ENCODE results near the gene NCAPD3. TPM values are rescaled to one million over a fixed set of nuclear protein-coding genes. Genes with fewer than 3 reads are reported as not detected.

NCAPD3 gene
- total RNA-seq, 2 donors from 2014 or later, result 4.0 to 5.5 TPM

DNA sequence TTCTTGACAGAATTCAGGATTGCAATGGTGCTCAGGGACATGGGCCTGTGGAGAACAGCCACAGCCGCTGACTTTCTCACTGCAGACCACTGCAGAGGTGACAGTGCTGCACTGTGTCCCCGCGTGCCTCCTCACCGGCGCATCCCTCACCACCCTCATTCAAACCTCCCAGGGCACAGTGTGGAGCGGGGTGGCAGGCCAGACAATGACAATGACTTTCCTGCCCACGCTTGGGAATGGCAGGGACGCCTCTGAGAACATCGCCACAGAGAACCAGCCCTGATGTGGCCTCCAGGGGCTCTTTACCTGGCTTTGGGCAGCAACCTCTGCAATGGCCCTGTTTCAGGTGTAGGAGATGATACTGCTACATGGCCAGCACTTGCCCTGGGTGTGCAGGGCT, 65.7 kb downstream of the NCAPD3 start:
- no peak overlapping the region for H3K4me3 ChIP-seq
- no peak overlapping the region for H3K27ac ChIP-seq
- no peaks in the 10 kb centered on the region for H3K27me3 ChIP-seq
- TF ChIP-seq, protein P1, sequence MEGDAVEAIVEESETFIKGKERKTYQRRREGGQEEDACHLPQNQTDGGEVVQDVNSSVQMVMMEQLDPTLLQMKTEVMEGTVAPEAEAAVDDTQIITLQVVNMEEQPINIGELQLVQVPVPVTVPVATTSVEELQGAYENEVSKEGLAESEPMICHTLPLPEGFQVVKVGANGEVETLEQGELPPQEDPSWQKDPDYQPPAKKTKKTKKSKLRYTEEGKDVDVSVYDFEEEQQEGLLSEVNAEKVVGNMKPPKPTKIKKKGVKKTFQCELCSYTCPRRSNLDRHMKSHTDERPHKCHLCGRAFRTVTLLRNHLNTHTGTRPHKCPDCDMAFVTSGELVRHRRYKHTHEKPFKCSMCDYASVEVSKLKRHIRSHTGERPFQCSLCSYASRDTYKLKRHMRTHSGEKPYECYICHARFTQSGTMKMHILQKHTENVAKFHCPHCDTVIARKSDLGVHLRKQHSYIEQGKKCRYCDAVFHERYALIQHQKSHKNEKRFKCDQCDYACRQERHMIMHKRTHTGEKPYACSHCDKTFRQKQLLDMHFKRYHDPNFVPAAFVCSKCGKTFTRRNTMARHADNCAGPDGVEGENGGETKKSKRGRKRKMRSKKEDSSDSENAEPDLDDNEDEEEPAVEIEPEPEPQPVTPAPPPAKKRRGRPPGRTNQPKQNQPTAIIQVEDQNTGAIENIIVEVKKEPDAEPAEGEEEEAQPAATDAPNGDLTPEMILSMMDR (IDR thresholded peaks at IDR 0.05), result no peak
- no peaks in the 10 kb centered on the region for H3K9me3 ChIP-seq
- no peaks in the 10 kb centered on the region for H3K4me1 ChIP-seq
- DNase-seq (ENCODE audit: low spot score), result no peak
- H3K36me3 ChIP-seq, result peaks cover 41% of the 10 kb centered on the region

DNA sequence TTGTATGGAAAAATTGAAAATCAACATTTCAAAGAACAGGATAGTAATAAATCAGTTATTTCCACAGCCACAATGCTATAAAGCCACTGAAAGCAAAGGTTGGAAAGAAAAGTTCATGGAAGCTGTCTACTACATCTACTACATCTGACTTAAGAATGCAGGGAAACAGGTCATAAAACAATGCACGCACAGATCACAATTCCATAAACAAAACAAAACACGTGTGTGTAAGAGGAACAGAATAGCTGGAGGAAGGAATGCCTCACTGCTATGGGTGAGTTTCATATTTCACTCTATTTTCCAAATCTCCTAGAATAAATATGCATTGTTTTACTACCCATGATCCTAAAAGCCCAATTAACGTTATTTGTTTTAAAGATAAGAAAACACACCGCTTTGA, 66.3 kb downstream of the NCAPD3 start:
- H3K36me3 ChIP-seq, result peaks cover 43% of the 10 kb centered on the region
- H3K9me3 ChIP-seq, result no peaks in the 10 kb centered on the region
- no peak overlapping the region for H3K27ac ChIP-seq
- TF ChIP-seq, protein P1 (IDR thresholded peaks at IDR 0.05), result no peak
- DNase-seq (ENCODE audit: low spot score), result no peak
- no peaks in the 10 kb centered on the region for H3K4me1 ChIP-seq
- H3K27me3 ChIP-seq, result no peaks in the 10 kb centered on the region
- H3K4me3 ChIP-seq, result no peak overlapping the region

DNA sequence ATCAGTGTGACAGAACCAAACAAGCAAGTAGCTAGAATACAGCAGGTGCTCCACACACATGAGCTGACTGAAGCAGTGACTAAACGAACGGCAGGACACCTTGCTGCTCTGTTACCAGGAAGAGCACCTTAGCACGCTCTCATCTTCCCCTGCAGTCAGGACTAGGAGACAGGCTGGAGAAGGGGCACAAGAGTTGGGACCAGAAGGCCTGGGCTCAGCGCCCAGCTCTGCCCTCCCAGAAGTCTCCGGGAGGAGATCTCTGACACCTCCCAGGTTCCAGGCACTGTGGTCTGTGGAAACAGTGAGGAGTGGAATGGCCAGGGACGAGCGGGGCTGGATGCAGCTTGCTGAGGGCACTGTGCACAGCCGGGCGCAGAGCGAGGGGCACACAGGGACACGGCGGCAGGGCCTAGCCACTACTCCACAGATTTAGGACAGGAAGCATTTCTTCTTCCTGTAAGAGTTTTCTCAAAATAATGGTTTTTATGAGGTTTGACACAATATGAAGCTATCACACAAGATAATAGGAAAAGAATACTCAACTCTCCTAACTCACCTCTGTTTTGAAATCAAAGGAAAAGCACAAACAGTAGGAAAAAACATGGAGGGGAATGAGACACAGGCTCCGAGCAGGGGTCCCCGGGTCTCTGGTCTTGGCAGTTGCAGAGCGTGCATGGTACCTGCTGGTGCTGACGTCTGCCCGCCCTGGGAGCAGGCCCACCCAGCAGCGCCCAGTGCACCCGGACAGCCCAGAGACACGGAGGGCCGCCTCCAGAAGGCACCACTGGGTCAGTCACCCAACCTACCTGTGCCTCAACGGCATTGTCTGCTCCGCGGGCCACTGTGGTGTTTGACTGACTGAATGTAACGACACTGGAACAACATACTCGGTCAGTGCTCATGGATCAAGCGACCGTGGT, 67.6 kb downstream of the NCAPD3 start:
- H3K9me3 ChIP-seq, result no peaks in the 10 kb centered on the region
- no peak for DNase-seq (ENCODE audit: low spot score)
- H3K4me3 ChIP-seq, result no peak overlapping the region
- H3K27me3 ChIP-seq, result no peaks in the 10 kb centered on the region
- H3K27ac ChIP-seq, result no peak overlapping the region
- TF ChIP-seq, protein P1 (IDR thresholded peaks at IDR 0.05), result no peak
- peaks cover 50% of the 10 kb centered on the region for H3K36me3 ChIP-seq
- H3K4me1 ChIP-seq, result no peaks in the 10 kb centered on the region

DNA sequence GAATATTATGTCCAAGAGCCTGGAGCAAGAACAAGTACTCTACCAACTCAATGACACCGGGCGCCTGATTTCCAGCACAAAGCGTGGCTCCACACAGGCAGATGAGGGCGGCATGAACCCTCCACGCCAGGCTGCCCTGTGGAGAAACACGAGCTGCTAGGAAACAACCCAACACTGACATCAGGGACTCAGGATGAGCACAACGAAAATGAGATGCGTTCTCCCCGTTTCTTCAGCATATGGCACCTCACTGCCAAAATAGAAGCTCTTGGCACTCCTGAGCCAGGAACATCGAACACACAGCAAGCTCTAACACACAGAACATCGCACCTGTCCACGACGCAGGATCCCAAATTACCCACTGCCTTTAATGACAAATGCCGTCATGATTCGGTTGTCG, 68.3 kb downstream of the NCAPD3 start:
- DNase-seq (ENCODE audit: low spot score), result no peak
- Histone ChIP-seq H3K36me3 (peaks cover 50% of the 10 kb centered on the region), H3K4me3 (no peak overlapping the region), H3K4me1 (no peaks in the 10 kb centered on the region), H3K27me3 (no peaks in the 10 kb centered on the region), H3K9me3 (no peaks in the 10 kb centered on the region), H3K27ac (no peak overlapping the region)
- TF ChIP-seq, protein P1 (IDR thresholded peaks at IDR 0.05), result no peak

DNA sequence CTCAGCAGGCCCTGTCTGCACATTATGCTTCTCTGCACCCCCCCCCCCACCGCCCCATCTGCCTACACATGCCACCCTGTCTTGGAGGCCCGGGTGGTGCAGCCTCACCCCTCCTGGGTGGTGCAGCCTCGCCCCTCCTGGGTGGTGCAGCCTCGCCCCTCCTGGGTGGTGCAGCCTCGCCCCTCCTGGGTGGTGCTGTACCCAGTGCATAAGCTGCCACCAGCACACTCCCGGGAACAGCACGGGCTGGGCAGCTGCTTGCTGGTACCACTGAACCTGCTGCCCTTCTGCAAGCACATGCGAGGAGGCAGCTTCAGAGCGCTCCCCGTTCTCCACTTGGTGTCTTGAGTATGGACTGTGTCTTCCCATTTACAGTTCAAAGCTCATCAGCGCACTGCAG, 69.3 kb downstream of the NCAPD3 start:
- H3K27ac ChIP-seq, result no peak overlapping the region
- no peaks in the 10 kb centered on the region for H3K4me1 ChIP-seq
- no peak for DNase-seq (ENCODE audit: low spot score)
- H3K4me3 ChIP-seq, result no peak overlapping the region
- no peaks in the 10 kb centered on the region for H3K9me3 ChIP-seq
- H3K36me3 ChIP-seq, result peaks cover 53% of the 10 kb centered on the region
- H3K27me3 ChIP-seq, result no peaks in the 10 kb centered on the region
- TF ChIP-seq, protein P1 (IDR thresholded peaks at IDR 0.05), result no peak
